Lower lobe of right lung (tissue), 2 donors: ENCODE results near the gene RANBP1. TPM values are rescaled to one million over a fixed set of nuclear protein-coding genes. Genes with fewer than 3 reads are reported as not detected.

ENCODE experiments used
- ATAC-seq, 2 donors: fragments of 200-7000 bp; cut with Tn5 transposase; one replicate each; pipeline ENCODE4 v1.9.1; 2020 to 2022; ENCODE audit warnings: mild to moderate bottlenecking in 2 of 2, moderate library complexity in 2 of 2
- DNase-seq: peaks from one replicate; pipeline ENCODE4 v3.0.0-alpha.2; 2020
- H3K27ac ChIP-seq: fragments of 200-600 bp; one replicate; pipeline ENCODE4 v1.8.0; 2022
- H3K27me3 ChIP-seq: fragments of 200-600 bp; one replicate; pipeline ENCODE4 v1.8.0; 2022; ENCODE audit warnings: low read depth
- H3K36me3 ChIP-seq: fragments of 200-600 bp; one replicate; pipeline ENCODE4 v1.8.0; 2022; ENCODE audit warnings: mild to moderate bottlenecking
- H3K4me1 ChIP-seq: fragments of 200-600 bp; one replicate; pipeline ENCODE4 v1.8.0; 2022
- H3K4me3 ChIP-seq: fragments of 200-600 bp; one replicate; pipeline ENCODE4 v1.8.0; 2022; ENCODE audit warnings: mild to moderate bottlenecking
- H3K9me3 ChIP-seq: fragments of 200-600 bp; one replicate; pipeline ENCODE4 v1.8.0; 2022
- intact Hi-C: fragments of 100-400 bp; cut with DNase I; formaldehyde crosslinking; loops from one replicate; pipeline ENCODE4 v1.11.0; 2022
- total RNA-seq: library from RNA; stranded (reverse); fragmentation: NEBNext Ultra II Directional; extraction: Animal tissue kit (Norgen Biotek cat#: 25700); gene quantifications from one replicate; pipeline ENCODE4 v1.2.1, GENCODE V29; 2021
- TF ChIP-seq, protein P1 (sequence below): fragments of 200-600 bp; IDR thresholded peaks from one replicate; pipeline ENCODE4 v1.8.0; 2022; ENCODE audit warnings: antibody characterized with exemption, mild to moderate bottlenecking
- donor health status: DM: no; HTN: yes; CAD: no; lungs with severe emphysema.

Gene RANBP1
- total RNA-seq, 1 donor from 2014 or later: 58.3 TPM

DNA sequence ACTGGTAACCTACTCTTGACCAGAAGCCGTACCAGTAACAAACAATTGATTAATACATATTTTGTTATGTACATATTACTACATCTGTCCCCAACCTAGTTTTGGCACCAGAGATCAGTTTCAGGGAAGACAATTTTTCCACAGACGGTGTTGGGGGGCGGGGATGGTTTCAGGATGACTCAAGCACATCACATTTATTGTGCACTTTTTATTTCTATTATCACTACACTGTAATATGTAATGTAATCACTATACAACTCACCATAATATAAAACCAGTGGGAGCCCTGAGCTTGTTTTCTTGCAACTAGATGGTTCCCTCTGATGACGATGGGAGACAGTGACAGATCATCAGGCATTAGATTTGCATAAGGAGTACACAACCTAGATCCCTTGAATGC is 20.4 kb upstream of the RANBP1 start:
- Histone ChIP-seq H3K27ac (no peak overlapping the region), H3K4me1 (no peaks in the 10 kb centered on the region), H3K9me3 (no peaks in the 10 kb centered on the region), H3K27me3 (no peaks in the 10 kb centered on the region), H3K36me3 (peaks cover 100% of the 10 kb centered on the region), H3K4me3 (no peak overlapping the region)
- no peak for DNase-seq
- no peak for ATAC-seq
- intact Hi-C loops: no loop called here
- TF ChIP-seq, protein P1, sequence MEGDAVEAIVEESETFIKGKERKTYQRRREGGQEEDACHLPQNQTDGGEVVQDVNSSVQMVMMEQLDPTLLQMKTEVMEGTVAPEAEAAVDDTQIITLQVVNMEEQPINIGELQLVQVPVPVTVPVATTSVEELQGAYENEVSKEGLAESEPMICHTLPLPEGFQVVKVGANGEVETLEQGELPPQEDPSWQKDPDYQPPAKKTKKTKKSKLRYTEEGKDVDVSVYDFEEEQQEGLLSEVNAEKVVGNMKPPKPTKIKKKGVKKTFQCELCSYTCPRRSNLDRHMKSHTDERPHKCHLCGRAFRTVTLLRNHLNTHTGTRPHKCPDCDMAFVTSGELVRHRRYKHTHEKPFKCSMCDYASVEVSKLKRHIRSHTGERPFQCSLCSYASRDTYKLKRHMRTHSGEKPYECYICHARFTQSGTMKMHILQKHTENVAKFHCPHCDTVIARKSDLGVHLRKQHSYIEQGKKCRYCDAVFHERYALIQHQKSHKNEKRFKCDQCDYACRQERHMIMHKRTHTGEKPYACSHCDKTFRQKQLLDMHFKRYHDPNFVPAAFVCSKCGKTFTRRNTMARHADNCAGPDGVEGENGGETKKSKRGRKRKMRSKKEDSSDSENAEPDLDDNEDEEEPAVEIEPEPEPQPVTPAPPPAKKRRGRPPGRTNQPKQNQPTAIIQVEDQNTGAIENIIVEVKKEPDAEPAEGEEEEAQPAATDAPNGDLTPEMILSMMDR: no peak

DNA sequence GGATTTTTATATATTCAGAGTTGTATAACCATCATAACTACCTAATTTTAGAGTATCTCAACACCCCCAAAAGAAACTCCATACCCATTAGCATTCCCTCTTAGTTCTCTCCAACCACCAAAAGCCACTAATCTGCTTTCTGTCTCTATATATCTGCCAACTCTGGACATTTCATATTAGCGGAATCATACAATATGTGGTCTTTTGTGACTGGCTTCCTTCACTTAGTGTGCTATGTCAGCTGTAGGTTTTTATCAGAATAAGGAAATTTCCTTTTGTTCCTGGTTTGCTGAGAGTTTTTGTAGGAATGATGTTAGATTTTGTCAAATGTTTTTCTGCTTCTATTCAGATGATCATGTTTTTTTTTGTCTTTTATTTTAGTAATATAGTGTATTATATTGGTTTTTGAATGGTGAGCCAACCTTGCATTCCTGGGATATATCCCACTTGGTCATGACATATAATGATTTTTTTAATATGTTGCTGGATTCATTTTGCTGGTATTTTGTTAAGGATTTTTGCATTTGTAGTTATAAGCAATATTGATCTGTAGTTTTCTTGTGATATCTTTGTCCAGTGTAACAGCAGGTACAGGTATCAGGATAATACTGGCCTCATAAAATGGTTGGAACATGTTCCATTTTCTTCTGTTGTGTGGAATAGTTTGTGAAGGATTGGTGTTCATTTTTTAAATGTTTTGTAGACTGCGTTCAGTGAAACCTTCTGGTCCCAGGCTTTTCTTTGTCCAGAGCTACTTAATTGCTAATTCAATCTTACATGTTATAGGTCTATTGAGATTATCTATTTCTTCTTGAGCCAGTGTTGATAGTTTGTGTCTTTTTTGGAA is 19.1 kb upstream of the RANBP1 start:
- H3K36me3 ChIP-seq: peaks cover 100% of the 10 kb centered on the region
- DNase-seq: no peak
- intact Hi-C loops: no loop called here
- ATAC-seq: no peak
- no peak overlapping the region for H3K27ac ChIP-seq
- no peak overlapping the region for H3K4me3 ChIP-seq
- TF ChIP-seq, protein P1: no peak
- H3K9me3 ChIP-seq: no peaks in the 10 kb centered on the region
- no peaks in the 10 kb centered on the region for H3K27me3 ChIP-seq
- H3K4me1 ChIP-seq: no peaks in the 10 kb centered on the region

DNA sequence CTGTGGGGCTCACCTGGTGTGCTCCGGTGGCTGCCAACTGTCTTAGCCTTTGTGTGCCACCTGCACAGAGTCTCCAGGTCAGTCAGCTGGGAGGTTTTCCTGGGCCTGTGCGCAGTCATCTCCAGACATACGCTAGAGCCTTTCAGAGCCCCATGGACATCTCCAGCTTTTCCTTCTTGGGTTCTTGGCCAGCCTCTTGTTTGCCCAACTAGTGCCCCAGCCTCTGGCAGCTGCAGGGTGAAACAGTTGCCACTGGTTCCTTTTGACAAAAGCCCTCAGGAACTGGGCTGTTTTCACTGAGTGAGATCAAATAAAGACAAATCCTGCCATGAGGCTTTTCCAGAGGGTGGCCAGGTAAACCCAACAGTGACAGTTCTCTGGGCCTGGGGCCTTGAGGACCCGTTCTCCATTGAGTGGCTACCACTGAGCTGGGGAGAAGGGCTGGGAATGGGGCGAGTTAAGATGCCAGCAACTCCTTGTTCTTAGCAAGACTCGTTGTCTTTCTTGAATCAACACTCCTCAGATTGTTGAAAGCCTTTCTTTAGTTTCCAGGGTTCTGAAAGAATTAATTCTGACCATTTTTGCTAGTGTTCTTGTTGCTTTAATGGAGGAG is 16.7 kb upstream of the RANBP1 start:
- DNase-seq: peak; percentile 11
- TF ChIP-seq, protein P1: no peak
- Histone ChIP-seq H3K9me3 (no peaks in the 10 kb centered on the region), H3K4me3 (no peak overlapping the region), H3K4me1 (no peaks in the 10 kb centered on the region), H3K27ac (no peak overlapping the region), H3K27me3 (no peaks in the 10 kb centered on the region), H3K36me3 (peaks cover 94% of the 10 kb centered on the region)
- intact Hi-C loops: no loop called here
- ATAC-seq: no peak

DNA sequence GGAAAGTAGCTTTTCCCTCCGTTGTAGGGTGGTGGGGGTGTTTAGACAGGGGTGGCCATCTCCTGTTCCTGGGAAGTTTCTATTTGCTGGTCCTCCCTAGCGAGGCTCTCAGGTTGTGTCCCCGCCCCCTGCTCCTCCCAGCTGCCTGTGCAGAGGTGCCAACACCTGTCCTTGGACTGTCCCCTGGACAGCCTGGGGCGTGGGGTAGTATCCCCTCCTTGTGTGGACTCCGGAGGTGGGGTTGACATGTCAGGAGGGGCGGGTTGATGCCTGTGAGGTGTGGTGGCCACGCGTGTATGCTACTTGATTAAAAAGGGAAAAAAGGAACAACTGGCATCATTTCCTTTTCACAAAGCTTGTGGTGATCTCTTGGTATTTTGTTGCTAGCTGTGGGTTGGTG is 14.3 kb upstream of the RANBP1 start:
- Histone ChIP-seq H3K36me3 (peaks cover 93% of the 10 kb centered on the region), H3K9me3 (no peaks in the 10 kb centered on the region), H3K27me3 (no peaks in the 10 kb centered on the region), H3K27ac (no peak overlapping the region), H3K4me3 (no peak overlapping the region), H3K4me1 (no peaks in the 10 kb centered on the region)
- peak; percentile 40 for DNase-seq
- TF ChIP-seq, protein P1: no peak
- intact Hi-C loops: no loop called here
- ATAC-seq: no peak

DNA sequence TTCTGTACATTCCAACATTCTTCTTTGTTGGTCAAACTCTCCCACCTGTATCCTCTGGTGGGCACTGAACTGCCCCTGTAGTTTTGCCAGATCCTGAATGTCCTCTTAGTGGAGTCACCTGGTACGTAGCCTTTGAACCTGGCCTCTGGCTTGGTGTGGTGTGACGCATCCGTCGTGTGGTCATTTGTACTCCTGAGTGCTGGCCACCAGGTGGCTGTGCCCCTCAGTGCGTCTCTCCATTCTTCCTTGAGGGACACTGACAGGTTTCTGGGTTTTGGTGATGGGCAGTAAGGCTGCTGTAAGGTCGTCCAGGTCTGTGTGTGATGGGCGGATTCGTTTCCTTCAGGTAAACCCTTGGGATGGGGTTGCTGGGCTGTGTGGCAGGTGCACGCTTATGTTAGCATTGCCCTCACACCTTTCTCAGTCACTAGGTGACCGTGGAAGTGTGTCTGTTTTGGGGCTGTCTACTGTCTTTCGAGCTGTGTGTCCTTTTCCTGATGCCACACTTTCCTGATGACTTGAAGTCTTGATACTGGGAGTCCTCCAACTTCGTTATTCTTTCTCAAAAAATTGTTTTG is 13.6 kb upstream of the RANBP1 start:
- H3K27me3 ChIP-seq: no peaks in the 10 kb centered on the region
- H3K27ac ChIP-seq: no peak overlapping the region
- DNase-seq (no peak), ATAC-seq (no peak)
- H3K9me3 ChIP-seq: no peaks in the 10 kb centered on the region
- H3K36me3 ChIP-seq: peaks cover 93% of the 10 kb centered on the region
- TF ChIP-seq, protein P1: no peak
- no peak overlapping the region for H3K4me3 ChIP-seq
- intact Hi-C loops: no loop called here
- H3K4me1 ChIP-seq: no peaks in the 10 kb centered on the region
